Limb (tissue), 2 donors: Measurements from ENCODE around the gene LIN28A.

Source experiments
- DNase-seq, 2 donors: peaks; one replicate each; pipeline ENCODE4 v3.0.0-alpha.2; 2016; ENCODE audit errors: extremely low spot score in 2 of 2

Gene LIN28A

DNA sequence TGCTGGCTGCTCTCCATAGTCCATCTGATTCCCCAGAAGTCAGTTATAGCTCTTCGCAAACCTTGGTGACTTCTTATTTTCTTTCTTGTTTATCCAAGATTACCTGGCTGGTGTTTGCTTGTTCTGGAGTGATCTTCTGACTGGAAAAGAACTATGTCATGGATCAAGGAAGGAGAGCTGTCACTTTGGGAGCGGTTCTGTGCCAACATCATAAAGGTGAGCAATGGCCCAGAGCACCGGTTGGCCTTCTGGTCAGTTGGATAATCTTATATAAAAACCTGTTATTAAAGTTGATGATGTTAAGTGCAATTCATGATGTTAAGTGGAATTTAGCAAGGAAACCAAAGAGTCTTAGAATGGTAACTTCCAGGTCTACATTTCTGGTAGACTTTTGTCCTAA is 22.2 kb downstream of the LIN28A start:
- no peak for DNase-seq

DNA sequence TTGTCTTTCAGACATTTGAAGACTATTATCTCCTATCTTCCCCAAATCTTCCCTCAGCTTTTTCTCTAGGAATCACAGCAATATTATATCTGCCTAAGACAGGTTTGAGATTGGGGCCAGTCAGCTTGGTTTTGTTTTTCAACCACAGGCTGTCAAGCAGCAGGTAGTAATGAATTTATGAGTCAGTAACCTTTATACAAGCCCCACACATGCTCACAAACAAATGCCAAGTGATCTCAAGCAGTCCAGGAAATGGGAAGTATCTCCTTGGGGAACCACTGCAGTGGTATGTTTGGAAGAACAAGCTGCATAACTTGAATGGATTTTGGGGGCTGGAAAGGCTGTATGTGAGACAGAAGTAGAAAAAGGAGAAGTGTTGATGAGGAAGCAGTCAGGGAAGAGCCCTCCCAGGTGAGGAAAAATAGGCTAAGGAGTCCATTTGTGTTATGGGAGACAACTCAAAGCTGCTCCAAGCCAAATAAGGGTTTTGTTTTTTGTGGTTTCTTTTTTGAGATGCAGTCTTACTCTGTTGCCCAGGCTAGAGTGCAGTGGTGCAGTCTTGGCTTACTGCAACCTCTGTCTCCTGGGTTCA is 23.6 kb downstream of the LIN28A start:
- DNase-seq, result no peak

GRCh38 chr1:26438041-26438440 is 27.4 kb downstream of the LIN28A start:
- no peak for DNase-seq

DNA sequence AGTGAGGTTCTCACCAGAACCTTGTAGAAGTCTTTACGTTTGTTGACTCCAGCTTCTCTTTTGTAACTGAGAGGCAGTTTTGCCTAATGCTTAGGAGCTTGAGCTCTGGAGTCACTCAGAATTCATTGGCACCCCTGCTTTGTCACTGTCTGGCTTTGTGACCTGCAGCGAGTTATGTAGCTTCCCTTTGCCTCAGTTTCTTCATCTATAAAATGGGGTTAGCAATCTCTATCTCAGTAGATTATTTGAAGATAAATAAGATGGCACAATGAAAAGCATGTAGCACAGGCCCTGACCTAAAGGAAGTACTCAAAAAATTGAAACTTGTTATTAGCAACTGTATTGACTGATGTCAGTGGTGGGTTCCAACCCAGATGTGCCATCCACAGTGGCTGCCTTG is 29.6 kb downstream of the LIN28A start:
- no peak for DNase-seq

DNA sequence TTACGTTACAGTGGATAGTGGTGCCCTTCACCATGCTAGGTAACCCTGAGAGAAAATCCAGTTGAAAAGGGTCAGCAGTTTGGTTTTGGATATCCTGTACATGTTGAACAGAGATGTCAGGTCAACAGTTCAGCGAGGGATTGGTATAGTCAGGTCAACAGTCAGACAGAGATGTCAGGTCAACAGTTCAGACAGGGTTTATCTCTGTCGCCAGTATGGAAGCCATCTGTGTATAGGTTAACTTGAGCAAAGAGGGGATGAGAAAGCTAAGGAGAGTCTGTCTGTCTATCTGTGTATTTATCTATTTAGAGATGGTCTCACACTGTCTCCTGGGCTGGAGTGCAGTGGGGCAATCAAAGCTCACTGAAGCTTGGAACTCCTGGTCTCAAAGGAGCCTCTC is 39.3 kb downstream of the LIN28A start:
- DNase-seq, result no peak

- no peak for DNase-seq
These were observed 40.3 kb downstream of the LIN28A start for GRCh38 chr1:26450908-26451307.

DNA sequence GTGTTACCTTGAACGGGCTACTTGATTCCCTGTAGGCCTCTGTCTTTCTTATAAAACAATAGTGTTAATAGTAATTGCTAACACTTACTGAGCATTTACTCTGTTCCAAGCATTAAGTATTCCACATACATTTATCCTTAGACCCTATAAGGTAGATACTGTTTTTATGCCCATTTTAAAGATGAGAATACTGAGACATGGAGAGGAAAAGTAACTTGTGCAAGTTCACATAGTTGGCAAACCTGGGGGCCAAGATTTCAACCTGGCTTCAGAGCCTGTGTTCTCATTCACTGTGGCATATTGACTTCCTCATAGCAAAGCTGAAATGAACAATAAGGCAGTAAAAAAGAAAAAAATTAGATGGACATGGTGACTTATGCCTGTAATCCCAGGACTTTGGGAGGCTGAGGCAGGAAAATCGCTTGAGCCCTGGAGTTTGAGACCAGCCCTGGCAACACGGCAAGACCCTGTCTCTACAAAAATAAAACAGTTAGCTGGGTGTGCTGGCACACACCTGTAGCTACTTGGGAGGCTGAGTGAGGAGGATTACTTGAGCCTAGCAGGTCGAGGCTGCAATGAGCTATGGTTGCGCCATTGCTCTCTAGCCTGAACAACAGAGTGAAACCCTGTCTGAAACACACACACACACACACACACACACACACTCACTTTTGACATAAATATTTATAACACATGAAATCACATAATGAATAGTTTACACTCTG is 42.0 kb downstream of the LIN28A start:
- no peak for DNase-seq

DNA sequence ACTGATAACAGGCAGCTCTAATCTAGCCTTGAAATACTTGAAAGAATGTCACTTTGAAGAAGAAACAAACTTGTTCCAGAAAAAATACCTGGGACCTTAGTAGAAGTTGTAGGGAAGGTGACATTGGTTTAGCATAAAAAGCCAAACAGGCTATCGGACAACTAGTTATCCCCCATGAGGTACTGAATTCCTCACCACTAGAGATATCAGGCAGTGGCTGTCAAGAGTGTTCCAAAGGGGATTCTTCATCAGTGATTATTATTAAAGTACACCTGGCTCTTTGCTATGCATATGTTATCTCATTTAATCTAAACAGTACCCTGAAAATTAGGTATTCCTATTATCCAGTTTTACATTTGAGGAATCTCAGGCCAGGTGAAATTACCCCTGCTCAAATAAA is 48.5 kb downstream of the LIN28A start:
- no peak for DNase-seq

GRCh38 chr1:26459573-26460031 is 49.0 kb downstream of the LIN28A start:
- DNase-seq, result no peak

DNA sequence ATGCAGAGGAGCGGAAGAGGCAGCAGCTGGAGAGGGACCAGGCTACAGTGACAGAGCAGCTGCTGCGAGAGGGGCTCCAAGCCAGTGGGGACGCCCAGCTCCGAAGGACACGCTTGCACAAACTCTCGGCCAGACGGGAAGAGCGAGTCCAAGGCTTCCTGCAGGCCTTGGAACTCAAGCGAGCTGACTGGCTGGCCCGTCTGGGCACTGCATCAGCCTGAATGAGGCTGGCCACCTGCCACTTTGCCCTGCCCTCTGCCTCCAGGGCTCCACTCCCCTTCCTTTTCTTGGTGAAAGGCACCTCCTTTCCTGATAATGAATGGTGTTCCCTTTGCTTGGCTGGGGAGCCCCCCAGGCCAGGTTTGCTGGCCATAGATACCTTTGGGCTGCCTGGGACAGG is 58.3 kb downstream of the LIN28A start:
- no peak for DNase-seq

DNA sequence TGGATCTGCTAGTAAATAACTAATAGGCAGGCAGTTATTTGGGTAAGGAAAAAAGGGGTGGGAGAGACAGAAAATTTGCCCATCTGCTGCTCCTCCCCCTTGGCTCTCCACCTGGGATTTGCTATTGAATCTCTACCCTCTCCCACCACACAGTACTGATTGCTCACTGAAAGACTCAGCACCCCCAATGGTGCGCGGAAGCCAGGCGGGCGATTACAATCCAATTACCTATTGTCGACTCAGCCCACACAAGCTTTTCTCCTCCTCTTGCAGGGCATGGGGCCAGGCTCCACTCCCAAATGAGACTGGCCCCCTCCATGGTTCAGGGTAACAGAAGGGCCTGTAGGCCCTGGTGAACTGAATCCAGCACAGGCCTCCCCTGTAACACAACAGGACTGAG is 58.9 kb downstream of the LIN28A start:
- DNase-seq, result no peak

- DNase-seq, result no peak
These were observed 60.4 kb downstream of the LIN28A start for GRCh38 chr1:26470878-26471497.

- DNase-seq, result peak in 1 of 2 donors; percentile 45
These were observed 61.1 kb downstream of the LIN28A start for GRCh38 chr1:26471498-26472319.

DNA sequence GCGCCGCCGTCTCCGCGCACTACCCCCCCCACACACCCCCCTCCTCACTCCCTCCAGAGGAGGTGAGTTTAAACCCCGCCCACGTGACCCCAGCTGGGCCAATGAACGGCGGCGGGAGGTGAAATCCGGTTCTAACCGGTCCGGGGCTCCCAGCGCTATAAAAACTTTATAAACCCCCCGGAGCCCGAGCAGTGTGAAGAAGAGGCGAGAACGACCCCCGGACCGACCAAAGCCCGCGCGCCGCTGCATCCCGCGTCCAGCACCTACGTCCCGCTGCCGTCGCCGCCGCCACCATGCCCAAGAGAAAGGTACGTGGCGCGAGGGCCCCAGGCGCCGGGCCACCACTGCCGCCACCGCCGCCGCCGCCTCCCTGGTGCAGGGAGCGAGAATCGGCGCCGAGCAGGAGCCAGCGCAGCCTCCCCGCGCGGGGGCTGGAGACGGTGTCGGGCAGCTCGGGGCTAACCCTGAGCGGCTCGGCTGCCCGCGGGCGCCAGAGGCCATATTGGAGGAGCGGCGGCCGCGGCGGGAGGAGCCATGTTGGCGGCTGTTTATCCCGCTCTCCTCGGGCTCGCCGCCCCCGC is 61.8 kb downstream of the LIN28A start, which contains the start of gene HMGN2:
TSS of gene HMGN2 (plus strand) at position 121 of the 581 bp plus-strand sequence. CDS start at position 294, 173 bp downstream.
- DNase-seq, result peak; percentile 92 to 95

GRCh38 chr1:26472901-26473845 is 62.6 kb downstream of the LIN28A start:
- peak; percentile 95 to 96 for DNase-seq

GRCh38 chr1:26474818-26475217 is 64.2 kb downstream of the LIN28A start:
- DNase-seq, result no peak

- no peak for DNase-seq
These were observed 65.4 kb downstream of the LIN28A start for GRCh38 chr1:26475989-26476388.

GRCh38 chr1:26476958-26477357 is 66.3 kb downstream of the LIN28A start:
- no peak for DNase-seq

DNA sequence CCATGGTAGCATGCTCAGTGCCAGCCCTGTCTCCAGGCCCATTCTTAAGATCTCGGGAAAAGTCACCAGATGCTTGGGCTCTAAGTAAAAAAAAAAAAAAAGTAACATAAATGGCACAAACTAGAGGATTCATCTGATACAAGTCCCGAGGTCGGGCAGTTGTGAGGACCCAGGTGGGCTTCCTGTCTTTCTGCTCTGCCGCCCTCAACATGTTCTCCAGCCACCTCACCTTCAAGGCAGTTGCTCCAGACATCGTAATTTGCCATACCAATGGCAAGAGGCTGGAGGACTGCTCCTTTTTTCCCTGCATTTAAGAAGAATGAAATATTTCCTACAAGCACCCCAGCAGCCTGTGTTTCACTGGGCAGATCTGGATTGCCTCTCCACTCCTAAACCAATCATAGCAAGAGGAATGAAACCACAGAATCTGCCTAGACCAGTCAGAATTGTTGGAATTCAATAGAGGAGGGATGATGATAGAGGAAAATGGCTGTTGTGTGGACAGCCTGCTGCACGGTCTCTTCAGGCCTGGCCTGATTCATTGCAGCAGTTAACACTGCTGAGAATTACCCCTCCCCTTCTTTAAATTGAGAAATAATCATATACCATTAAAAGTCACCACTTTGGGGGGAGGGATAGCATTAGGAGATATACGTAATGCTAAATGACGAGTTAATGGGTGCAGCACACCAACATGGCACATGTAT is 67.0 kb downstream of the LIN28A start:
- no peak for DNase-seq

GRCh38 chr1:26478159-26478558 is 67.5 kb downstream of the LIN28A start:
- DNase-seq, result no peak
